Measurements from ENCODE around the gene PLEKHH3. TPM values are rescaled to one million over a fixed set of nuclear protein-coding genes. Genes with fewer than 3 reads are reported as not detected.
A peak's percentile ranks its signal among the peaks of the same experiment; 100 is the strongest.
"Not testable (repeated sequence)": the region's sequence is repeated elsewhere in the genome, so short reads cannot be mapped to it uniquely, and the experiment has no call there.

Gene PLEKHH3
- total RNA-seq, 1 experiment from 2014 or later: 66.3 TPM

DNA sequence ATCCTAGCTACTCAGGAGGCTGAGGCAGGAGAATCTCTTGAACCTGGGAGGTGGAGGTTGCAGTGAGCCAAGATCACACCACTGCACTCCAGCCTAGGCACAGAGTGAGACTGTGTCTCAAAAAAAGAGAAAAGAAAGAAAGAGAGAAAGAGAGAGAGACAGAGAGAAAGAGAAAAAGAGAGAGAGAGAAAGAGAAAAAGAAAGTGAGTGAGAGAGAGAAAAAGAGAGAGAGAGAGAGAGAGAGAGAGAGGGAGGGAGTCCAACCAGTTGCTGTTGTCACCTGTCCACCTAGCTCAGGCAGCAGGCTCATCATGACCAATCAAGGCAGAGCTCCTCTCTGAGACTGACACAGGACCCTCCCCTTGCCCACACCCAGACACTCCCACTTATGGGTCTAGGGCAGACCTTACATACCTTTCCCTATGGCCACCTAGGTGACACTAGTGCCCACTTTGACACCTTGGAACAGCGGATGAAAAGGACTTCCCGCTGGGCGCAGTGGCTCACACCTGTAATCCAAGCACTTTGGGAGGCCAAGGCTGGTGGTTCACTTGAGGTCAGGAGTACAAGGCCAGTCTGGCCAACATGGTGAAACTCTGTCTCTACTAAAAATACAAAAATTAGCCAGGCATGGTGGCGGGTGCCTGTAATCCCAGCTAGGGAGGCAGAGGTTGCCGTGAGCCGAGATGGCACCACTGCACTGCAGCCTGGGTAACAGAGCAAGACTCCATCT lies 49.6 kb downstream of the PLEKHH3 start:
- ATAC-seq: peak; percentile 61
- H3K4me3 ChIP-seq (replicated peaks in 1 of 2; ENCODE audit: low read depth in 1 of 2, low read length in 2 of 2); intact Hi-C loops (cut with micrococcal nuclease); H3K4me2 ChIP-seq (ENCODE audit: low read length); H3K9ac ChIP-seq (ENCODE audit: low read length); BruUV-seq (replicated peaks); H3K27me3 ChIP-seq (ENCODE audit: insufficient read depth, low read length); H3K27ac ChIP-seq (ENCODE audit: low read depth, low read length); H3K9me2 ChIP-seq (ENCODE audit: insufficient read depth); H4K20me1 ChIP-seq (ENCODE audit: insufficient read depth); H3K36me3 ChIP-seq (ENCODE audit: control insufficient read depth in 1 of 2, insufficient read depth in 2 of 2, low read length in 2 of 2); H2AFZ ChIP-seq (ENCODE audit: low read depth, low read length, poor library complexity, severe bottlenecking); H3K79me2 ChIP-seq (ENCODE audit: insufficient read depth, low read length); DNase-seq (ENCODE audit: low read depth, low spot score); CTCF ChIA-PET; H3K9me3 ChIP-seq (ENCODE audit: control insufficient read depth in 1 of 2, insufficient read depth in 1 of 2, low read depth in 1 of 2, low read length in 2 of 2): not testable (repeated sequence)
- ChIA-PET RAD21 (ENCODE audit: low non-redundant PET in 1 of 2, low total read pairs in 2 of 2, uncharacterized antibody in 2 of 2, unreplicated experiment in 2 of 2) (interaction anchor here in 1 of 2 experiments (0.6 kb wide), 1 partner anchor 50 kb away, joined by 3 read pairs; the partner anchor contains the start of gene PLEKHH3), POLR2A (interaction anchor here (0.5 to 0.6 kb wide), 2 partner anchors 15 to 20 kb away, joined by 3 to 4 read pairs; no protein-coding TSS in a partner anchor)
- peaks cover 13 to 20% of the 10 kb centered on the region in 2 experiments for H3K4me1 ChIP-seq (ENCODE audit: control insufficient read depth in 1 of 2, insufficient read depth in 2 of 2, low read length in 2 of 2)

DNA sequence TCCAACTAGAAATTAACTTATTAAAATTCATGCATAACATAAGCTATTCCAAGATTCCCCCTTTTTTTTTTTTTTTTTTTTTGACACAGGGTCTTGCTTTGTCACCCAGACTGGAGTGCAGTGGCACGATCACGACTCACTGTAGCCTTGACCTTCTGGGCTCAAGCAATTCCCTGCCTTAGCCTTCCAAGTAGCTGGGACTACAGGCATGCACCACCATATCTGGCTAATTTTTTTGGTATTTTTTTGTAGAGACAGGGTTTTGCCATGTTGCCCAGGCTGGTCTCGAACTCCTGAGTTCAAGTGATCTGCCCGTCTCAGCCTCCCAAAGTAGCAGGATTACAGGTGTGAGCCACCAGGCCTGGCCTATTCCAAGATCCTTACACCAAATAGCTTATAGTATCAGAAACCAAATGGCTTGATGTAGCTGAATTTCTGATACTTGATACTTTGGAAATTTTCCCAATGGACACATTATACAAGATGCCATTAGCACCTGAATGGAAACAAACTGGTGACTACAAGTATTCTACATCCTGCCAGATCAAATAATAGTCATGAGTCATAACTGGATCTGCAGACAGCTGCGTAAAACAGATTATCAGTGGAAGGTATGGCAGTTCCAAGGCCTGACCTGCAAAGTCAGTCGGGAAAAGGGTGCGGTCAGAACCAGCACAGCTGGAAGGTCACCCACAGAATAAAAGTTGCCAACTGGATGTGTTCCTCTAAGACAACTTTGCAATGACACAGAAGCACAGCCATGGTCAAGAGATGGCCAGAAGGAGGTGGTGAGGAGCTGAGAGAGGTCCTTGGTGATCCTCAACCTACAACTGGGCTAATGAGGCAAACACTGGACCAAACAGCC lies 52.8 kb downstream of the PLEKHH3 start:
- H3K4me3 ChIP-seq (replicated peaks in 1 of 2; ENCODE audit: low read depth in 1 of 2, low read length in 2 of 2): peak overlapping the region in 1 of 2 experiments; percentile 13; a peak in 1 of 4 replicates
- peaks cover 15 to 26% of the 10 kb centered on the region in 2 experiments for H3K4me1 ChIP-seq (ENCODE audit: control insufficient read depth in 1 of 2, insufficient read depth in 2 of 2, low read length in 2 of 2)
- H3K27me3 ChIP-seq (ENCODE audit: insufficient read depth, low read length): no peaks in the 10 kb centered on the region
- ChIA-PET POLR2A (interaction anchor here (1.2 to 1.4 kb wide), 2 partner anchors 15 to 35 kb away, joined by 4 read pairs; partner anchors contain the start of genes RETREG3, TUBG1 and TUBG2), CTCF (interaction anchor here (0.6 to 1.4 kb wide), 6 partner anchors 15 to 140 kb away, joined by 3 to 5 read pairs (median 4); partner anchors contain the start of genes PLEKHH3, RETREG3 and TUBG1), RAD21 (ENCODE audit: low non-redundant PET in 1 of 2, low total read pairs in 2 of 2, uncharacterized antibody in 2 of 2, unreplicated experiment in 2 of 2) (interaction anchor here (0.9 to 1.0 kb wide), 2 partner anchors 15 to 37 kb away, joined by 3 read pairs; partner anchors contain the start of genes RETREG3 (in 1 of the 2) and TUBG1 (in 1 of the 2))
- H3K79me2 ChIP-seq (ENCODE audit: insufficient read depth, low read length): no peaks in the 10 kb centered on the region
- H3K9me2 ChIP-seq (ENCODE audit: insufficient read depth): no peaks in the 10 kb centered on the region
- peak overlapping the region; percentile 47 for H3K27ac ChIP-seq (ENCODE audit: low read depth, low read length)
- H3K9me3 ChIP-seq (ENCODE audit: control insufficient read depth in 1 of 2, insufficient read depth in 1 of 2, low read depth in 1 of 2, low read length in 2 of 2): no peaks in the 10 kb centered on the region
- H3K9ac ChIP-seq (ENCODE audit: low read length): no peak overlapping the region
- H3K36me3 ChIP-seq (ENCODE audit: control insufficient read depth in 1 of 2, insufficient read depth in 2 of 2, low read length in 2 of 2): no peaks in the 10 kb centered on the region
- peak overlapping the region; percentile 59 for H3K4me2 ChIP-seq (ENCODE audit: low read length)
- peak; percentile 56 for DNase-seq (ENCODE audit: low read depth, low spot score)
- intact Hi-C loops (cut with micrococcal nuclease): loop anchor here (5.0 kb wide), 2 partner anchors 33 to 53 kb away; partner anchors contain the start of genes PLEKHH3 and TUBG2
- BruUV-seq (replicated peaks): no TSS peak
- ATAC-seq: peak; percentile 82
- no peak overlapping the region for H2AFZ ChIP-seq (ENCODE audit: low read depth, low read length, poor library complexity, severe bottlenecking)
- no peaks in the 10 kb centered on the region for H4K20me1 ChIP-seq (ENCODE audit: insufficient read depth)
- peak; percentile 71; the same call in 1 of the 2 replicates for TF ChIP-seq CBX3 (IDR thresholded peaks at IDR 0.05; ENCODE audit: low read depth)
- peak; percentile 77 for TF ChIP-seq SP1 (IDR thresholded peaks at IDR 0.05; ENCODE audit: low read depth)
- TF ChIP-seq, protein P1, sequence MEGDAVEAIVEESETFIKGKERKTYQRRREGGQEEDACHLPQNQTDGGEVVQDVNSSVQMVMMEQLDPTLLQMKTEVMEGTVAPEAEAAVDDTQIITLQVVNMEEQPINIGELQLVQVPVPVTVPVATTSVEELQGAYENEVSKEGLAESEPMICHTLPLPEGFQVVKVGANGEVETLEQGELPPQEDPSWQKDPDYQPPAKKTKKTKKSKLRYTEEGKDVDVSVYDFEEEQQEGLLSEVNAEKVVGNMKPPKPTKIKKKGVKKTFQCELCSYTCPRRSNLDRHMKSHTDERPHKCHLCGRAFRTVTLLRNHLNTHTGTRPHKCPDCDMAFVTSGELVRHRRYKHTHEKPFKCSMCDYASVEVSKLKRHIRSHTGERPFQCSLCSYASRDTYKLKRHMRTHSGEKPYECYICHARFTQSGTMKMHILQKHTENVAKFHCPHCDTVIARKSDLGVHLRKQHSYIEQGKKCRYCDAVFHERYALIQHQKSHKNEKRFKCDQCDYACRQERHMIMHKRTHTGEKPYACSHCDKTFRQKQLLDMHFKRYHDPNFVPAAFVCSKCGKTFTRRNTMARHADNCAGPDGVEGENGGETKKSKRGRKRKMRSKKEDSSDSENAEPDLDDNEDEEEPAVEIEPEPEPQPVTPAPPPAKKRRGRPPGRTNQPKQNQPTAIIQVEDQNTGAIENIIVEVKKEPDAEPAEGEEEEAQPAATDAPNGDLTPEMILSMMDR (IDR thresholded peaks at IDR 0.05 in 2 of 3, conservative IDR thresholded peaks at IDR 0.05 in 1 of 3; ENCODE audit: borderline replicate concordance in 1 of 3, insufficient read depth in 1 of 3, low read depth in 2 of 3, low read length in 2 of 3): peak; percentile 25 to 49 (median 42); a peak in 4 of 6 replicates
- TF ChIP-seq POLR2AphosphoS5 (IDR thresholded peaks at IDR 0.05; ENCODE audit: low read depth, low read length): no peak
- TF ChIP-seq SIN3A (IDR thresholded peaks at IDR 0.05; ENCODE audit: low read depth): no peak; the same call in 1 of the 2 replicates
- TF ChIP-seq JUND (IDR thresholded peaks at IDR 0.05): peak; percentile 77
- no peak for TF ChIP-seq EZH2phosphoT487 (IDR thresholded peaks at IDR 0.05; ENCODE audit: borderline replicate concordance)
- peak; percentile 72 for TF ChIP-seq FOSL1 (IDR thresholded peaks at IDR 0.05; ENCODE audit: low read depth)
- TF ChIP-seq CEBPB (IDR thresholded peaks at IDR 0.05; ENCODE audit: low read depth): peak; percentile 42; the same call in 1 of the 2 replicates
- TF ChIP-seq SRF (IDR thresholded peaks at IDR 0.05; ENCODE audit: low read depth): no peak
- peak; percentile 48; the same call in 1 of the 2 replicates for TF ChIP-seq RAD21 (IDR thresholded peaks at IDR 0.05; ENCODE audit: low read depth)
- peak; percentile 56 for TF ChIP-seq TCF7L2 (IDR thresholded peaks at IDR 0.05; ENCODE audit: borderline replicate concordance, extremely low read depth, insufficient read depth, insufficient read length)

All from HCT116 (cell line).